Dedifferentiated amniotic fluid mesenchymal stem cell (primary cell): ENCODE data around the gene MOB3B.

Experiments
- DNase-seq: peaks from one replicate; pipeline ENCODE4 v3.0.0-alpha.2; 2016; ENCODE audit errors: extremely low spot score

Gene MOB3B

DNA sequence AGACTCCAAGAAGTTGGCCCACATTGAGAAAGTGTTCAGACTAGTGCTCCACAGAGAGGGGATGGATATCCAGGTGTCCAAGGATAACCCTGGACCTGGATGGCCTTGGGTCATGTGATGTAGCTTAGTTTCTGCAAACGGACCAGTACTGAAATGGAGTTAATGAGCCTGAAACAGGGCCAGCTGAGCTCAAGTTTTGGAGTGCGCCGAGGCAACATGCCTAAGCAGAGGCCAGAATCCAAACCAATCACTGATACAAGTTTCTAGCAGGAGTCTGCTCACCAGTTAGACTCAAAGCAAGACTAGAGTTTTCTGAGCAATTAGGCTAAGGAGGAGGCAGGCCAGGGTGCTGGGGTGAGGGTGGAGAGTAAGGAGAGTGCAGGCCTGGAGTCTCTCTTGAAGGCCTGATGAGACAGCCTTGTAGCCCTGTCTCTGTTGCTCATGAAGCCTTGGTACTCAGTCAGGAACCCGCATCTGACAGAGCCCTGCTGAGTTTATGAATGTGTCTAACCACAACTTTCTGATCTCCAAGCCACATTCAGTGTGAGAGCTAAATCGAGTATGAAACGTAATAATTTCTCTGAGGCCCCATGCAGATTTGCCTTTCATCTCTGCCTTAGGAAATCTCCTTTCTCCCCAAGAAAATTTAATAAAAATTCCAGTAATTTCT lies 163.8 kb downstream of the MOB3B start:
- DNase-seq, result no peak

DNA sequence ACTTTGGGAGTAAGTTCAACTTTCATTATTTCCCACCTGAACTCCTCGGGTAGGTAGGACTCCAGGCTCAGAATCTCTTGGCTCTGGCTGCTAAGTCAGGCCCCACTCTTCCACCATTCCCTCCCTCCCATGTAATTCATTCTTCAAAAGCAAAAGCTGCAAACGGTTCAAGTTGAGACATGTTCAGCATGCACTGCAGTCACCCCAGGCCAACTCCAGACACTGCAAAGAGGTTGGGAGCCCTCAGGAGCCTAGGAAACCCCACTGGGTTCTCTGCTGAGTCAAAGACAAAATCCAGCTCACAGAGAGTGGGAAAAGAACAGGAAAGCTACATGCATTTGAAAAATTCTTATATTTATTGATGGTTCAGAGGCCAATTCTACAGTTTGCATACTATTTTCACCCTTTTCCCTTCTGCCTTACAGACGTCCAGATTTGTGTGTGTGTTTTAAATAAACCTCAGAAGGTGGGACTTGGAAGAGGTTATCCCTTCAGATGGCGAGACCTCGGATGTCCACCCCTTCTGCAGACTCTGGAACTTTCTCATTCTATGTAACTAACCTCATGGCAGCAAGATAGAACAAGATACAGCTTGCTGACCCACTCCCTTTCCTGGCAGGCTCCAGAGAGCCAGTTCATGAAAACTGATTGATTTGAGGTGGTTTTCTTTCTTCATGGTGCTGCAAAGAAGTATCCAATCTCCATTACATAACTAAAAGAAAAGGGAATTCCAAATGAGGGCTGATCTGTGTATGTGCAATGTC lies 167.0 kb downstream of the MOB3B start:
- DNase-seq, result no peak

DNA sequence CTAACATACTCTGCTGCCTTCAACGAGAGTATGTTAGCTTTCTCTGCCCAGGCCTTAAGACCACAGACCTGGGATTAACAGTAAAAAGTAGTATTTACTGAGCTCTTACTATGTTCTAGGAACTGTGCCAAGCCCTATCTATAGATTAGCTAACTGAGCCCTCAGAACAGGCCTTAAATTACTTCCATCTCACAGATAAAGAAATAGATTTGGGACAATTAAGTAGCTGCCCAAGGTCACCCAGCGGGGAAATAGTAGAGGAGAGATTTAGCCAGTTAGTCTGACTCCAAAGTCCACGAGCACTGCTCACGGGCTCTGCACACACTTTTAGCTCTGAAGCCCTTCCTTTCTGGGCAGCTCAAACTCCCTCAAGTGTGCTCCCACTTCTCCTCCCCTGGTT lies 168.1 kb downstream of the MOB3B start:
- no peak for DNase-seq

GRCh38 chr9:27359763-27360162 lies 169.9 kb downstream of the MOB3B start:
- DNase-seq, result no peak

DNA sequence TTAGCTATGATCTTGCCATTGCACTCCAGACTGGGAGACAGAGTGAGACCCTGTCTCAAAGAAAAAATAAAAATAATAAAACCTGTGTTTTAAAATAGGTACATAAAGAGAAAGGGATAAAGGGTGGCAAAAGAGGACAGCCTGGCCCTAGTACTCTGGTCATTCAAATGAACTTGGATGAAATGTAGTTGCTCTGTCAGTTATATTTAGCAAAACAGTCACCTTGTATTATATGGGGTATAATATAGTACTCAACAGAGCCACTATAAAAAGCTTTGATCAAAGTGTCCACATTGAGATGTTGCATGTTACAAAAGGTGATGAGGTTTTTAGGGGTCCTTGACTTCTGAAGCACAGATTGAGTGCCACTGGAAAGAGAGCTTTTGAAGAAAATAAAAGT lies 171.6 kb downstream of the MOB3B start:
- DNase-seq, result no peak

- no peak for DNase-seq
Measured at GRCh38 chr9:27356446-27356845, 173.2 kb downstream of the MOB3B start.

DNA sequence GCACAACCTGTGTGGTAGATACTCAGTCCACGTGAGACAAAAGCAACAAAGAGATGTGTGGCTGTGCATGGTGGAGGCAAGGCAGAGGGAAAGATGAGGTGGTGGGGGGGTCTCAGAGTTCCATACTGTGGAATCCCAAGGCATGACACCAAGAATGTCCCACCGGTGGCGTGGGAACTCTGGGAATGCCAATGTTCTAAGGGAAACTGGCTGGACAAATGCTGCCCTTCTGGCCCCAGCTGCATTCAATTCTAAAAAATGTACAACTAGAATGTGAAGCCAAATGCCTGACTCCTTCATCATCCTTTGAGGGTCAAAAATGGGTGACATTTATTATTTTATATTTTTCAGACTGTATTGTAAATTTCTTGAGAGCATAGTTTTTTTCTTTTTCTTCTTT lies 174.4 kb downstream of the MOB3B start:
- no peak for DNase-seq

- DNase-seq, result no peak
Measured at GRCh38 chr9:27353474-27354229, 176.0 kb downstream of the MOB3B start.

DNA sequence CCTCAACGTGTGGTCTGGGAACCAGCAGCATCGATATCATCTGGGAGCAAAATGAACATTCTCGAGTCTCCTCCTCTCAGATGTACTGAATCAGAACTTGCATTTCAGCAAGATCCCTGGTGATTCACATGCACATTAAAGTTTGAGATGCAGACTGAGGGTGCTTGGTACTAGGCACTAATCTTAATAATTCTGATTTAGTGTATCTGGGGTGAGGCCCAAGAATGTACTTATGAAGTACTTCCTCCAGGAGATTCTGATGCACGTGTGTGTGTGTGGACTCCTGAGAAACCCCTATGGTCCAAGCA lies 176.5 kb downstream of the MOB3B start:
- no peak for DNase-seq

DNA sequence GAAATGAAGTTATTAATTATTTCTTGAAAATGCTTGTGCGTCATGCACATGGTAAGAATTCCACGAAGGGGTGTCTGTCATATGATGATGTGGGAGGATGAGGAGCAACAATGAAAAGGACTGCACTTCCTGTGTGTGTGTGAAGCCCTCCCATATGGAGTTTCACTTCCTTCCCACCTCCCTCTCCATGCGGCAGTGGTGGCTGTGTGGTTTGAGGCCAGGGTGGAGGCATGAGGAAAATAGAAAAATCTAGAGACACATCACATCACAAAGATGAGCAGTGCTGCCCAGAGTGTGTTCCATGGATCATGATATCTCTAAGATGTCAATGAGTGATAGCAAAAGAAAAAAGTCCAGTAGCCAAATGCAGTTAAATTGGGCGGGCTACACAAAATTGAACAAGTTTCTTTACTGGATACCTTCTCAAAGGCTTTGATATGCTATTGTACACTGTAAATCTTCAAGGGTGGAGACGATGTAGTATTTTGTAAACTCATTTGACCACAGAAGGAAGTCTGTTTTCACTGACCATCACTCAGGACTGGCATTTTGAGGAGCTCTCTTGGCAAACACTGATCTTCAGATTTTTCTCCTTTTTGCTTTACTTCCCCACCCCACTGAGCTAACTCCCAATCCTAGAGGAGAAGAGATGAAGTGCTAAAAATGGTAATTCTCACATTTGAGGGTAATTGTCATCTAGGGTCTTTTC lies 177.0 kb downstream of the MOB3B start:
- no peak for DNase-seq

- no peak for DNase-seq
Measured at GRCh38 chr9:27351438-27351837, 178.2 kb downstream of the MOB3B start.

DNA sequence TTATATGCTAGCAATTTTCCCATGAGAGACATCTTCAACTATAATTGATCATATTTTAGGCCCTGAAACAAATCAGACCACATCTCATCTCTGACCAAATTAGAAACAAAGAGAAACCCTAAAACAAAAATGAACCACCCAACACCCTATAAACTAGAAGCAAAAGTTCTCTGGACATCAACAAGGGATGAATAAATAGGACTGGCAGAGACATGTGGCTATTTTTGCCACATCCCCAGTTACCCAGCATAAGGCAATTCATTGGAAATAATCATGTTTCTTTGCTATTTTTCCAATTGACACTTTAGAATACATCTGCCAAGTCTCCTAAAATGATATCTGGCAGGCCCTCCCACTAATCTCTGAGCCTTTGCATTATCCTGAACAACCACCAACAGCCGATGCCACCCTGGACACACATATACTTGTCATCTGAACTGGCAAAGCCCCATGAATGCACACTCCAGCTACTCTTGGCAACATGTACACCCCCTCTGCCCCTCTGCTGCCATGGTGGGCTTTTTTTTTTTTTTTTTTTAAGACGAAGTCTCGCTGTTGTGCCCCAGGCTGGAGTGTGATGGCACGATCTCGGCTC lies 179.1 kb downstream of the MOB3B start:
- DNase-seq, result no peak

GRCh38 chr9:27349698-27350080 lies 179.9 kb downstream of the MOB3B start:
- no peak for DNase-seq

GRCh38 chr9:27348785-27349697 lies 180.6 kb downstream of the MOB3B start:
- no peak for DNase-seq

- no peak for DNase-seq
Measured at GRCh38 chr9:27347889-27348288, 181.7 kb downstream of the MOB3B start.

GRCh38 chr9:27344776-27345175 lies 184.8 kb downstream of the MOB3B start:
- DNase-seq, result no peak

DNA sequence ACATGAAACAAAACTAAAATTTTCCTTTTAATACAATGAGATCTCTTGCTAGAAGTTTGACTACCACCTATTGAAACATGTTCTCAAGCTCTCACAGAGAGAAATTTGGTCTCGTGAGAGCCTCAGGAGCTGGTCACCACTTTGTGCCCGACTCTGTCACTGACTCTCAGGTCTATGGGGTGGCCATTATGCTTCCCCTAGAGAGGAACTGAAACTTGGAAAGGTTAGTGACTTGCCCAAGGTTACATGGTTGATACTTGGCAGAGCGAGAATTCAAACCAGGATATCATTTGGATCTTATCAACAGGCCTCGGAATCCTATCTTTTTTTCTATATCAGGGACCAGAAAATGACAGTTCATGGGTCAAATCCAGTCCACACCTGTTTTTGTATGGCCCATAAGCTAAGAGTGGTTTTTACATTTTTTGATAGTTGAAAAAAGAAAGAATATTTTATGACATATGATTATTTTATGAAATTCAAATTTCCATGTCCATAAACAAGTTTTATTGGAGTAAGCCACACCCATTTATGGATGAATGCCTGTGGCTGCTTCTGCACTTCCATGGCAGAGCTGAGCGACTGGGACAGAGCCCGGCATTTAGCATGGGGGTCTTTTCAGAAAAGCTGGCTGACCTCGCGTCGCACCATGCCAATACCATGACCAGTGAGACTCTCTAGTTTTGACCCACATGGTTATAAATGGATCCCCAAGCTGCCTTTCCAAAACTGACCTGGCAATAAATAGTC lies 187.9 kb downstream of the MOB3B start:
- no peak for DNase-seq

GRCh38 chr9:27340961-27341511 lies 188.6 kb downstream of the MOB3B start:
- no peak for DNase-seq

- no peak for DNase-seq
Measured at GRCh38 chr9:27340285-27340674, 189.3 kb downstream of the MOB3B start.
